DOHH2 (cell line): ENCODE data around the gene MEOX2.

ENCODE experiments used
- H3F3A ChIP-seq: fragments of 200-600 bp; sonication (generic), shearing (Covaris generic); 2 replicates; pipeline ENCODE4 v1.6.0; 2016; ENCODE audit warnings: antibody characterized with exemption, mild to moderate bottlenecking; ENCODE audit not compliant: control insufficient read depth, insufficient read depth
- H3K27ac ChIP-seq: fragments of 200-600 bp; sonication (generic); 2 replicates; pipeline ENCODE4 v1.5.1; 2014; ENCODE audit warnings: low read depth, mild to moderate bottlenecking, low read length, moderate library complexity
- H3K27me3 ChIP-seq: fragments of 200-600 bp; sonication (generic); 2 replicates; pipeline ENCODE4 v1.6.1; 2014; ENCODE audit warnings: mild to moderate bottlenecking, low read length, mixed read lengths; ENCODE audit not compliant: control insufficient read depth
- H3K36me3 ChIP-seq: fragments of 200-600 bp; sonication (generic); 2 replicates; pipeline ENCODE4 v1.6.1; 2014; ENCODE audit warnings: mild to moderate bottlenecking, low read length, moderate library complexity, mixed read lengths; ENCODE audit not compliant: control insufficient read depth
- H3K4me1 ChIP-seq: fragments of 200-600 bp; sonication (generic); 2 replicates; pipeline ENCODE4 v1.6.1; 2014; ENCODE audit warnings: mild to moderate bottlenecking, low read length, mixed read lengths; ENCODE audit not compliant: control insufficient read depth
- H3K4me2 ChIP-seq: fragments of 200-600 bp; sonication (generic); 2 replicates; pipeline ENCODE4 v1.6.0; 2014; ENCODE audit warnings: mild to moderate bottlenecking, low read length, moderate library complexity
- H3K4me3 ChIP-seq: fragments of 200-600 bp; sonication (generic); 2 replicates; pipeline ENCODE4 v1.5.1; 2014; ENCODE audit warnings: mild to moderate bottlenecking, low read length, mixed read lengths
- H3K79me2 ChIP-seq: fragments of 200-600 bp; sonication (generic); 2 replicates; pipeline ENCODE4 v1.6.1; 2014; ENCODE audit warnings: mild to moderate bottlenecking, low read length, mixed read lengths; ENCODE audit not compliant: control insufficient read depth
- H3K9me2 ChIP-seq: fragments of 200-600 bp; sonication (generic); replicated peaks from 2 replicates; pipeline ENCODE4 v1.6.1; 2014; ENCODE audit warnings: mild to moderate bottlenecking, low read length, mixed read lengths; ENCODE audit not compliant: control insufficient read depth
- H3K9me3 ChIP-seq: fragments of 200-600 bp; sonication (generic); 2 replicates; pipeline ENCODE4 v1.6.1; 2014; ENCODE audit warnings: antibody characterized with exemption, low read length, mixed read lengths; ENCODE audit not compliant: control insufficient read depth, insufficient read depth
- H4K20me1 ChIP-seq: fragments of 200-600 bp; sonication (generic); 2 replicates; pipeline ENCODE4 v1.6.0; 2014; ENCODE audit warnings: low read depth, mild to moderate bottlenecking, antibody characterized with exemption, low read length, moderate library complexity; ENCODE audit not compliant: control insufficient read depth, insufficient read depth
- EZH2phosphoT487 ChIP-seq: fragments of 200-600 bp; sonication (generic); IDR thresholded peaks from 2 replicates; pipeline ENCODE4 v1.6.1; 2017; ENCODE audit warnings: borderline replicate concordance, mild to moderate bottlenecking, antibody characterized with exemption, low read length, moderate library complexity, mixed read lengths
- TF ChIP-seq, protein P1 (sequence below): fragments of 200-600 bp; sonication (generic); IDR thresholded peaks from one replicate; pipeline ENCODE4 v1.5.1; 2014; ENCODE audit warnings: antibody characterized with exemption, mild to moderate bottlenecking, low read depth, low read length; ENCODE audit not compliant: poor library complexity, severe bottlenecking

The MEOX2 gene

DNA sequence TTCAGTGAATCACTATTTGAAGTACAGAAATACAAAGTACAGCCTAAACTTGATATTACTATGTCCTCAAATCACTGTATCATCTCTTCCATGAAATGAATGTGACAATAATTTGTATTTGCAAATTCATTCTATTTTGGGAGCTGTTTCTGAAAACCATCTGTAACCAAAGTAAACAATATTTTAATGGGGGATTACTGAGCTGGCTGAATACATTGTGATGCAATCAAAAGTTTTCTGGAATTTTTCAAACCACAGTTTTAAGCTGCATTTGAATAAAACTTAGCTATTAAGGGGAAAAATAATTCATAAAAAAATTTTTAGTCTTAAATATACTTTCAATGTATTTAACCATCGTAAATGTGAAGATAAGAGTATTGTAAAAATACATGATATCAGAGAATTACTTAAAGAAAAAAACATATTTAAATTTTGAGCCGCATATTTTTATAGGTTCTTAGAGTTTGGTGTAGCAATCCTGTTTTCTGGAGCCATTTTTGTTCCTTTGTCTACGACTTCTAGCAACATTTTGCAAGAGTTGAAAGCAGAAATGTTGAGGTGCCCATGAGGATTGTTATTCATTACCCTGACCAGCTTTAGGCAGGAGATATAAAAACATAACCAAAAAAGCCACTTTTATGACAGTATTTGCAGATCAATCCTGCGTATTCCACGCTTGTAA lies 78.8 kb downstream of the MEOX2 start:
- H3K4me1 ChIP-seq = no peaks in the 10 kb centered on the region
- no peak for TF ChIP-seq EZH2phosphoT487
- TF ChIP-seq, protein P1, sequence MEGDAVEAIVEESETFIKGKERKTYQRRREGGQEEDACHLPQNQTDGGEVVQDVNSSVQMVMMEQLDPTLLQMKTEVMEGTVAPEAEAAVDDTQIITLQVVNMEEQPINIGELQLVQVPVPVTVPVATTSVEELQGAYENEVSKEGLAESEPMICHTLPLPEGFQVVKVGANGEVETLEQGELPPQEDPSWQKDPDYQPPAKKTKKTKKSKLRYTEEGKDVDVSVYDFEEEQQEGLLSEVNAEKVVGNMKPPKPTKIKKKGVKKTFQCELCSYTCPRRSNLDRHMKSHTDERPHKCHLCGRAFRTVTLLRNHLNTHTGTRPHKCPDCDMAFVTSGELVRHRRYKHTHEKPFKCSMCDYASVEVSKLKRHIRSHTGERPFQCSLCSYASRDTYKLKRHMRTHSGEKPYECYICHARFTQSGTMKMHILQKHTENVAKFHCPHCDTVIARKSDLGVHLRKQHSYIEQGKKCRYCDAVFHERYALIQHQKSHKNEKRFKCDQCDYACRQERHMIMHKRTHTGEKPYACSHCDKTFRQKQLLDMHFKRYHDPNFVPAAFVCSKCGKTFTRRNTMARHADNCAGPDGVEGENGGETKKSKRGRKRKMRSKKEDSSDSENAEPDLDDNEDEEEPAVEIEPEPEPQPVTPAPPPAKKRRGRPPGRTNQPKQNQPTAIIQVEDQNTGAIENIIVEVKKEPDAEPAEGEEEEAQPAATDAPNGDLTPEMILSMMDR = no peak
- no peak overlapping the region for H3K4me3 ChIP-seq
- H3K9me2 ChIP-seq = no peaks in the 10 kb centered on the region
- 0 out of 2 replicates have a peak, but pooled peaks cover 3% of the 10 kb centered on the region for H3K9me3 ChIP-seq
- no peak overlapping the region for H3K4me2 ChIP-seq
- H3F3A ChIP-seq = no peaks in the 10 kb centered on the region
- H3K36me3 ChIP-seq = no peaks in the 10 kb centered on the region
- no peaks in the 10 kb centered on the region for H3K27me3 ChIP-seq
- no peaks in the 10 kb centered on the region for H3K79me2 ChIP-seq
- H4K20me1 ChIP-seq = no peaks in the 10 kb centered on the region
- H3K27ac ChIP-seq = no peak overlapping the region

DNA sequence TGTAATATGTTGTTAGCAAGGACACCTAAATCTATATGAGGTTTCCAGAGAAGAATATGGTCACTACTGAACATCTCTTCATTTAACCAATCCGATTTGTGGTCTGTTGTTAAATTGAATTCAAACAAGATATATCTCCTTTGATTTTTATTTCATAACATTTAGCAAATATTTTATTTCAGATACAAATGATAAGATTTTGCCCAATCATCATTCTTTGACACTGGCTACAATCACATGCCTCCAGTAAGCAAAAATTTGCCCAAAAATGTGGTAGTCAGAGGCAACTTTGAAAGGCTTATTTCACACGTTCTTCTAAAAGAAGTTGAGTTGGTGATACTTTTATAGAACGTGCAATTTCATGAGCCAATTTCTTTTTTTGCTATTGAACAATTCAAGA lies 79.9 kb downstream of the MEOX2 start:
- Histone ChIP-seq H3K9me3 (0 out of 2 replicates have a peak, but pooled peaks cover 3% of the 10 kb centered on the region), H3K9me2 (no peaks in the 10 kb centered on the region), H3K4me3 (no peak overlapping the region), H3K36me3 (no peaks in the 10 kb centered on the region), H3F3A (no peaks in the 10 kb centered on the region), H3K4me2 (no peak overlapping the region), H3K27ac (no peak overlapping the region), H3K4me1 (no peaks in the 10 kb centered on the region), H3K79me2 (no peaks in the 10 kb centered on the region), H4K20me1 (no peaks in the 10 kb centered on the region), H3K27me3 (no peaks in the 10 kb centered on the region)
- TF ChIP-seq EZH2phosphoT487 = no peak
- TF ChIP-seq, protein P1 = no peak

DNA sequence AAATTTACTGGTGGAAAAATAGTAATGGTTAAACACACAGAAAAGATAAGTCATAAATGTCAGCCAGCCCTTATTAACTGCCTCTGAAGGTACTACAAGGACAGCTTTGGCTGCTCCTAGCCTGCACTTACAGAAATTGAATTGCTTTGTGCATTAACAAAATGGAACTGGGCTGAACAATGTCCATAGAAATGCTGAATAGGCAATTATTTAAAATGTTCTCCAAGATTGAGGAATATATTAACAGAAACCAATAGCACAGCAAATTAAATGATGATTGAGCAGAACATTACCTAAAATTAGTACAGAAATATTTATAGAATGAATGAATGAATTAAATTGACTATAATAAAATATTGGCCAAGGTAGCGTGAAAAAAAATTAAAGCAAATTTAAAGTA lies 82.3 kb downstream of the MEOX2 start:
- no peaks in the 10 kb centered on the region for H3K79me2 ChIP-seq
- no peaks in the 10 kb centered on the region for H3K9me2 ChIP-seq
- no peaks in the 10 kb centered on the region for H3K4me1 ChIP-seq
- no peaks in the 10 kb centered on the region for H3K27me3 ChIP-seq
- H3K4me2 ChIP-seq = no peak overlapping the region
- peaks cover 9% of the 10 kb centered on the region; the same call in 1 of the 2 replicates for H3K9me3 ChIP-seq
- no peaks in the 10 kb centered on the region for H4K20me1 ChIP-seq
- TF ChIP-seq, protein P1 = no peak
- no peak for TF ChIP-seq EZH2phosphoT487
- H3K27ac ChIP-seq = no peak overlapping the region
- H3K36me3 ChIP-seq = no peaks in the 10 kb centered on the region
- H3F3A ChIP-seq = no peaks in the 10 kb centered on the region
- no peak overlapping the region for H3K4me3 ChIP-seq
